ENCODE data around the gene RAPGEF6. TPM values are rescaled to one million over a fixed set of nuclear protein-coding genes. Genes with fewer than 3 reads are reported as not detected.

The RAPGEF6 gene
- total and polyA plus RNA-seq, 12 donors, result 1.5 to 16.3 (median 10.9) TPM

DNA sequence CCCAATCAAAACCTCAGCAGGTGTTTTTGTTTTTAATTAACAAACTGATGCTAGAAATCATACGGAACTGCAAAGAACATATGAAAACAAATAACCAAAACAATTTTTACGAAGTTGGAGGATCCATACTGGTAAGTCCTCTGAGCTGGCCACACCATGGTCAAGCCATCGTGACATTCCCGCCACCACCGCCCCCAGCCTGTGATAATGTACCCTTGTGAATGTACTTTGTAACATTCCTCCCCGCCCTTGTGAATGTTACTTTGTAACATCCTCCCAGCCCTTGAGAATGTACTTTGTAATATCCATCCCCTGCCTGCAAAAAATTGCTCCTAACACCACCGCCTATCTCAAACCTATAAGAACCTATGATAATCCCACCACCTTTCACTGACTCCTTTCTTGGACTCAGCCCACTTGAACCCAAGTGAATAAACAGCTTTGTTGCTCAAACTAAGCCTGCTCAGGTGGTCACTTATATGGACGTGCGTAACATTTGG, 63.3 kb downstream of the RAPGEF6 start:
- TF ChIP-seq, protein P1, sequence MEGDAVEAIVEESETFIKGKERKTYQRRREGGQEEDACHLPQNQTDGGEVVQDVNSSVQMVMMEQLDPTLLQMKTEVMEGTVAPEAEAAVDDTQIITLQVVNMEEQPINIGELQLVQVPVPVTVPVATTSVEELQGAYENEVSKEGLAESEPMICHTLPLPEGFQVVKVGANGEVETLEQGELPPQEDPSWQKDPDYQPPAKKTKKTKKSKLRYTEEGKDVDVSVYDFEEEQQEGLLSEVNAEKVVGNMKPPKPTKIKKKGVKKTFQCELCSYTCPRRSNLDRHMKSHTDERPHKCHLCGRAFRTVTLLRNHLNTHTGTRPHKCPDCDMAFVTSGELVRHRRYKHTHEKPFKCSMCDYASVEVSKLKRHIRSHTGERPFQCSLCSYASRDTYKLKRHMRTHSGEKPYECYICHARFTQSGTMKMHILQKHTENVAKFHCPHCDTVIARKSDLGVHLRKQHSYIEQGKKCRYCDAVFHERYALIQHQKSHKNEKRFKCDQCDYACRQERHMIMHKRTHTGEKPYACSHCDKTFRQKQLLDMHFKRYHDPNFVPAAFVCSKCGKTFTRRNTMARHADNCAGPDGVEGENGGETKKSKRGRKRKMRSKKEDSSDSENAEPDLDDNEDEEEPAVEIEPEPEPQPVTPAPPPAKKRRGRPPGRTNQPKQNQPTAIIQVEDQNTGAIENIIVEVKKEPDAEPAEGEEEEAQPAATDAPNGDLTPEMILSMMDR (IDR thresholded peaks at IDR 0.05), result no peak
- Histone ChIP-seq H3K4me1 (no peaks in the 10 kb centered on the region), H3K4me3 (no peak overlapping the region), H3K9me3 (no peaks in the 10 kb centered on the region), H3K27ac (no peak overlapping the region), H3K36me3 (no peaks in the 10 kb centered on the region), H3K27me3 (no peaks in the 10 kb centered on the region)
- 97% methylated on average over 9 of the region's 9 CpGs for WGBS, 2 donors
- DNase-seq, result no peak
- no peak for ATAC-seq
- intact Hi-C loops (cut with DNase I), result no loop called here

DNA sequence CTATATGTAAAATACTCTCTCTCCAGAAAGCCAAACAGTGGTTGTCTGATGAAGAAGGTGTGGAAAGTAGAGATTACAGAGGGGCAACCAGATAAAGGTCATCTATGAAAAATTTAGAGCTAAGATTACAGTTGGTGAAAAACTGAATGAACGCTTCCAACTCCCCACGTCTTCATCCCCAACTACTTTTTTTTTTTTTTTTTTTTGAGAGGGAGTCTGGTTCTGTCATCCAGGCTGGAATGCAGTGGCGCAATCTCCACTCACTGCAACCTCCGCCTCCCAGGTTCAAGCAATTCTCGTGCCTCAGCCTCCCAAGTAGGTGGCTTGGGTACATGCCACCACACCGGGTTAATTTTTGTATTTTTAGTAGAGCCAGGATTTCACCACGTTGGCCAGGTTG, 64.3 kb downstream of the RAPGEF6 start:
- H3K27me3 ChIP-seq, result no peaks in the 10 kb centered on the region
- H3K36me3 ChIP-seq, result no peaks in the 10 kb centered on the region
- DNase-seq (no peak), ATAC-seq (no peak)
- intact Hi-C loops (cut with DNase I), result no loop called here
- no peaks in the 10 kb centered on the region for H3K4me1 ChIP-seq
- TF ChIP-seq, protein P1 (IDR thresholded peaks at IDR 0.05), result no peak
- 87 to 90% methylated on average over 7 of the region's 7 CpGs for WGBS, 2 donors
- no peak overlapping the region for H3K27ac ChIP-seq
- H3K4me3 ChIP-seq, result no peak overlapping the region
- no peaks in the 10 kb centered on the region for H3K9me3 ChIP-seq

DNA sequence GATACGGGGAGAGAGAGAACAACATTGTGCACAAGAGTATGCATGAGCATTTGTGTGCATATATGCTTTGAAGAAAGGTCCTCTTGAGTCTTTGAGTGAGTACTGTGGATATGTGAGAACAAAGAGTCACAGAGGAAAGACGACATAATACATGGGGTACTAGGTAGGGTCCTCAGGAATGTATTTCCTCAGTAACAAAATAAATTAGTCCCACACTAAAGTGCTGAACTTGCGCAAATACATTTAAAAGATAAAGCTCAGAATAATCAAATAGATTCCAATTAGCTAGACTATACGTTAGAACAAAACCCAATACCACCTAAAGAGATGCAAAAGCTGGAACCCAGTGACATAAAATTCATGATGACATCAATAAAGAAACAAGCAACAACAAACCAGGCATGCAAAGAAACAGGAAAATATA, 70.8 kb downstream of the RAPGEF6 start:
- H3K9me3 ChIP-seq, result no peaks in the 10 kb centered on the region
- H3K27me3 ChIP-seq, result no peaks in the 10 kb centered on the region
- H3K27ac ChIP-seq, result no peak overlapping the region
- ATAC-seq (no peak), DNase-seq (no peak)
- peaks cover 0 to 8% (median 0%) of the 10 kb centered on the region in 9 donors for H3K36me3 ChIP-seq
- 90 to 91% methylated on average over 4 of the region's 4 CpGs for WGBS, 2 donors
- intact Hi-C loops (cut with DNase I), result loop anchor here in 1 of 10 donors (5.0 kb wide), 1 partner anchor 102 kb away; no protein-coding TSS in a partner anchor
- H3K4me3 ChIP-seq, result no peak overlapping the region
- no peaks in the 10 kb centered on the region for H3K4me1 ChIP-seq
- TF ChIP-seq, protein P1 (IDR thresholded peaks at IDR 0.05), result no peak

DNA sequence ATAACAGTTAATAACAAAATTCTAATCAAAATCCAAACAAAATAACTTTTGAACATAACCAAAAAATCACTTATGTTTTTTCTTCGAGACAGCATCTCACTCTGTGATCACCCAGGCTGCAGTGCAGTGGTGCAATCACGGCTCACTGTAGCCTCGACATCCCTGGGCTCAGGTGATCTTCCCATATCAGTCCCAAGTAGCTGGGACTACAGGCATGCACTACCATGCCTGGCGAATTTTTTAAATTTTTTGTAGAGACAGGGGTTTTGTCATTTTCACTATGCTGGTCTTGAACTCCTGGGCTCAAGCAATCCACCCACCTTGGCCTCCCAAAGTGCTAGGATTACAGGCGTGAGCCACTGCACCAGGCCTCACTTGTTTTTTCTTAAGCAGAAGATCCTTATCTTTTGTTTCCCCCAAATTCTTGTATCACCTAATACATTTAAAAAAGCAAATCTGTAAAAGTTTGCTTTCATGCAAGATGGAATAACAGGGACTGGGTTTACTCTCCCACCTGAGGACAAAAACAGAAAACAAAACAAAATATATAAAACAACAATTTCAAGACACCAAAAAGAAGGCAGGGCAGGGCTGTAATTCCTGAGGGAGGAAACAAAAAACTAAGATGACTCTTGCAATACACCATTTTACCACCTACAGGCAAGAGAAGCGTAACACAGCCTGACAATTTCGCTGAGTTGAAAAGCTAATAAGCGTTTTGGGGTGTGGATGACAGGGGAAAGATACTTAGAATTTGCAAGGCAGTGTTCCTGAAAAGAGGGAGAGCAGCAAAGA, 71.4 kb downstream of the RAPGEF6 start:
- Histone ChIP-seq H3K4me1 (no peaks in the 10 kb centered on the region), H3K36me3 (peaks cover 0 to 14% (median 0%) of the 10 kb centered on the region in 9 donors), H3K9me3 (no peaks in the 10 kb centered on the region), H3K27me3 (no peaks in the 10 kb centered on the region), H3K27ac (no peak overlapping the region), H3K4me3 (no peak overlapping the region)
- intact Hi-C loops (cut with DNase I), result loop anchor here in 1 of 10 donors (5.0 kb wide), 1 partner anchor 101 kb away; no protein-coding TSS in a partner anchor
- TF ChIP-seq, protein P1 (IDR thresholded peaks at IDR 0.05), result no peak
- no peak for ATAC-seq
- 91 to 93% methylated on average over 8 of the region's 8 CpGs for WGBS, 2 donors
- DNase-seq, result no peak

Measured in heart right ventricle (tissue), 16 donors.